BLaER1 (cell line): ENCODE measurements around the gene TRAK1.

Source experiments
- H3K27ac ChIP-seq: shearing (Covaris generic); formaldehyde crosslinking; 2 replicates; pipeline ENCODE4 v1.8.1; 2022
- H3K27me3 ChIP-seq: shearing (Covaris generic); formaldehyde crosslinking; 2 replicates; pipeline ENCODE4 v1.8.1; 2022
- H3K36me3 ChIP-seq: shearing (Covaris generic); formaldehyde crosslinking; 2 replicates; pipeline ENCODE4 v1.8.1; 2022
- H3K4me1 ChIP-seq: shearing (Covaris generic); formaldehyde crosslinking; 2 replicates; pipeline ENCODE4 v1.8.1; 2022
- H3K4me2 ChIP-seq: shearing (Covaris generic); formaldehyde crosslinking; 2 replicates; pipeline ENCODE4 v1.8.1; 2022
- H3K4me3 ChIP-seq: shearing (Covaris generic); formaldehyde crosslinking; 2 replicates; pipeline ENCODE4 v1.8.1; 2022
- H3K9ac ChIP-seq: shearing (Covaris generic); formaldehyde crosslinking; 2 replicates; pipeline ENCODE4 v1.8.1; 2022
- H3K9me3 ChIP-seq: shearing (Covaris generic); formaldehyde crosslinking; 2 replicates; pipeline ENCODE4 v1.8.1; 2022
- H4K20me1 ChIP-seq: shearing (Covaris generic); formaldehyde crosslinking; 2 replicates; pipeline ENCODE4 v1.8.1; 2022
- Cebpa-rat ChIP-seq: shearing (Covaris generic); IDR thresholded peaks from 2 replicates; pipeline ENCODE4 v1.8.1; 2022

TRAK1 gene

DNA sequence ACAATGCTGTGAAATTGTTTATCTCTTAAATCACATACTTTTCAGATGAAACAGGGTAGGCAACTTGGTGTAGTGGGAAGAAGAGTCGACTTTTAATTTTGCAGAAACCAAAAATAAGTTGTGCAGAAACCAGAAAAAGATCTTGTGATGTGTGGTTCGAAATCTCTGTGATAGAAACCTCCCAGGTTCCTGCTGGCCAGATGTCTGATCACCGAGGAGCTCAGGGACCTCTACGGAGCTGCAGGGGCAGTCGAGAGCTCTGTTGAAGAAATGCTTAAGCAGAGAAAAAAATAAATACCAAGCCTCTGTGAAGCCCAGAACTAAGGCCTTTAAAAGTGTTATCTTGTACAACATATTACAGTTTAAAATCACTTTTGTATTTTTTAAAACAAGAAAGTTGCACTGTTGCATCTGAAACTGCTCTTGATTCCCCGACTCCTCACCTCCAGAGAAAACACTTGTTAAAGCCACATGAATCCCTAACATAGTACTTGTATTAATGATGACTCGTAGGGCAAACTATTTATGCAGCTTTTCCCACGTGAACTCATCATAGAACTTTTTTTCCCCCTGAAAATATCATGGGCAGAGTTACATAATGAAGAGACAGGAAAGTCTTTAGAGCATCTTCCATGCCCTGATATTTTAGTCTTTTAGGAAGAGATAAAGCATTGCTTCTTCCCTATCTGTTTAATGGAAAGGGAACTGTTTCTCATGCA is 123.6 kb downstream of the TRAK1 start:
- peak overlapping the region; percentile 84 for H3K4me2 ChIP-seq
- H3K27ac ChIP-seq: peak overlapping the region; percentile 56
- H3K4me3 ChIP-seq: no peak overlapping the region
- H3K27me3 ChIP-seq: no peaks in the 10 kb centered on the region
- H3K36me3 ChIP-seq: peaks cover 53% of the 10 kb centered on the region
- 0 out of 2 replicates have a peak overlapping the region, but pooled peaks have one; percentile 47 for H3K9ac ChIP-seq
- H3K4me1 ChIP-seq: peaks cover 63% of the 10 kb centered on the region
- H3K9me3 ChIP-seq: no peaks in the 10 kb centered on the region
- TF ChIP-seq Cebpa-rat: no peak
- peaks cover 57% of the 10 kb centered on the region for H4K20me1 ChIP-seq

DNA sequence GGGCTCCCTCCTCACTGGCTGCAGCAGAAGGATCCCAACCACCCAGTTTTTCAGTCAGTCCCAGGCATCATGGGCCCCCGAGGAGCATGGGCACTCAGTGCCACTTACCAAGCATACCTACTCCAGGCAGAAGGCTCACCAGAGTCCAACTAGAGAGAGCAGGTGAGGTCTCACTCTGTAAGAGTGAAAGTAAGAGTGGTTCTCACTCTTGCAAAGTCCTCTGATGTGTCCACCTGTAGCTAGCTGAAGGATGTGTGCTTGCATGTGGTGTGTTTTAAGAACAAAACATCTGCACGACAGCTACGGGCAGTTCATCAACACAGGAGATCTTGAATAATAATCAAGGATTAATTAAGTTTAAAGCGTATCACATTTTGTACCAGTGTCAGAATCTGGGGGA is 125.1 kb downstream of the TRAK1 start:
- no peak for TF ChIP-seq Cebpa-rat
- 0 out of 2 replicates have a peak overlapping the region, but pooled peaks have one; percentile 15 for H3K9ac ChIP-seq
- no peaks in the 10 kb centered on the region for H3K9me3 ChIP-seq
- H3K4me3 ChIP-seq: no peak overlapping the region
- H4K20me1 ChIP-seq: peaks cover 52% of the 10 kb centered on the region
- peak overlapping the region; percentile 84 for H3K4me2 ChIP-seq
- no peaks in the 10 kb centered on the region for H3K27me3 ChIP-seq
- H3K4me1 ChIP-seq: peaks cover 72% of the 10 kb centered on the region
- peaks cover 53% of the 10 kb centered on the region for H3K36me3 ChIP-seq
- peak overlapping the region; percentile 52 for H3K27ac ChIP-seq

DNA sequence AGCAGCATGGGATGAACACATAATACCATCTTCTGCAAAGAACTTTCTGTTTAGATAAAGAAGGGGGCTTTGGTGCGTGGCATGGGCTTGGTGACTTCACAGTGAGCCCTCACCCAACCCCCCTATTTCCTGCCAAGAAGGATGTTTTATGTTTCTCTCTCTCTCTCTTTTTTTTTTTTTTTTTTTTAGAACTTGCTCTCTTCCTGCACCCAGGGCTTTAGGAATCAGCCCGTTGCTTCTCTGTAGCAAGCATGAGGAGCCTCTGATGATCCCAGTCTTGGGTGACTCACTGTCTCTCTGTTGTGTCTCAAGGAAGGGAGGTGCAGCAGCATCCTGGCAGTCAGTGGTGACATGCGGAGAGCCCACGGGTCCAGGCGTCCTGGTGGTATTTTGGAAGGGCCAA is 125.8 kb downstream of the TRAK1 start:
- Histone ChIP-seq H3K4me3 (no peak overlapping the region), H3K4me2 (peak overlapping the region; percentile 84), H3K9ac (no peak overlapping the region; the same call in 1 of the 2 replicates), H3K27me3 (no peaks in the 10 kb centered on the region), H4K20me1 (peaks cover 52% of the 10 kb centered on the region), H3K27ac (peak overlapping the region; percentile 44), H3K9me3 (no peaks in the 10 kb centered on the region), H3K36me3 (peaks cover 53% of the 10 kb centered on the region), H3K4me1 (peaks cover 71% of the 10 kb centered on the region)
- no peak for TF ChIP-seq Cebpa-rat

DNA sequence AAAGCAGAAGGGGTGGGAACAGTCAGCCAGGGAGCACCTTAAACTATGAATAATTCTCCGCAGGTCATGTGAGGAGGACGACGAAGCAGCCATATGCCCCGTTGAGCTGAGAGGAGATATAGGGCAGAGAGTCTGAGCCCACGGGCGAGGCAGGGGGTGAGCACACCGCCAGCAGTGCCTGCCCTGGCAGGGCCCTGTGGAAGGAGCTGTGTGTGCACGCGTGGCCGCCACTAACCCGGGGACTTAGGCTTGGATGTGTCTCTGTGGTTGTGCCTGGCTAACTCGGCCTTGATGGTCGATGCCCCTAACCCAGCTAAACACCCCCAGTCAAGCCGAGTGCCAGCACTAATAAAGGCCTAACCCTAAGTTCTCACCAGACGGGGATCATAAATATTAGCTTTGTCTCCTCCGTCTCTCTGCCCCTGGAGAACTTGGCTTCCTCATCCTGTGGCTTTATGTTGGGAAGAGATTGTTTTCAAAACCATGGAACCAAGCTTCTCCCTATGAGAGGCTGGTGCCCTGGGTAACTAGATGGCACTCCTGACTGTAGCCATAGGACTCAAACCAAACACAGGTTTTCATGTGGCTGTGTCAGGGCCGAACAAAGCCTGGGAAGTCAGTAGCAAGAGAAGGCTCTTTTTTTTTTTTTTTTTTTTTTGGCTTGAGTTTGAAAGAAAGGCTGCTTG is 129.4 kb downstream of the TRAK1 start:
- peaks cover 36% of the 10 kb centered on the region for H3K4me1 ChIP-seq
- peaks cover 79% of the 10 kb centered on the region for H3K36me3 ChIP-seq
- no peak overlapping the region for H3K27ac ChIP-seq
- no peaks in the 10 kb centered on the region for H3K27me3 ChIP-seq
- no peak overlapping the region for H3K4me3 ChIP-seq
- TF ChIP-seq Cebpa-rat: no peak
- no peaks in the 10 kb centered on the region for H3K9me3 ChIP-seq
- H3K9ac ChIP-seq: no peak overlapping the region
- peaks cover 21% of the 10 kb centered on the region; the same call in 1 of the 2 replicates for H4K20me1 ChIP-seq
- H3K4me2 ChIP-seq: no peak overlapping the region

DNA sequence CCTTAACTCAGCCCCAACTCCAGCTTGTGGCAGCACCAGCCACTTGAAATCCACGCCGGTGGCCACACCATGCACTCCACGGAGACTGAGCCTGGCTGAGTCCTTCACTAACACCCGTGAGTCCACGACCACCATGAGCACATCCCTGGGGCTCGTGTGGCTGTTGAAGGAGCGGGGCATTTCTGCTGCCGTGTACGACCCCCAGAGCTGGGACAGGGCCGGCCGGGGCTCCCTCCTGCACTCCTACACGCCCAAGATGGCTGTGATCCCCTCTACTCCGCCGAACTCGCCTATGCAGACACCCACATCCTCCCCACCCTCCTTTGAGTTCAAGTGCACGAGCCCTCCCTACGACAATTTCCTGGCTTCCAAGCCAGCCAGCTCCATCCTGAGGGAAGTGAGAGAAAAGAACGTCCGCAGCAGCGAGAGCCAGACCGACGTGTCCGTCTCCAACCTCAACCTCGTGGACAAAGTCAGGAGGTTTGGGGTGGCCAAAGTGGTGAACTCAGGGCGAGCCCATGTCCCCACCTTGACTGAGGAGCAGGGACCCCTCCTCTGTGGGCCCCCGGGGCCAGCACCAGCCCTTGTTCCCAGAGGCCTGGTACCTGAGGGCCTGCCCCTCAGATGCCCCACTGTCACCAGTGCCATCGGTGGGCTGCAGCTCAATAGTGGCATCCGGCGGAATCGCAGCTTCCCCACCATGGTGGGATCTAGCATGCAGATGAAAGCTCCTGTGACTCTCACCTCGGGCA is 132.0 kb downstream of the TRAK1 start:
- H3K9ac ChIP-seq: no peak overlapping the region
- no peaks in the 10 kb centered on the region for H3K27me3 ChIP-seq
- H3K4me3 ChIP-seq: no peak overlapping the region
- H3K36me3 ChIP-seq: peaks cover 74% of the 10 kb centered on the region
- 0 out of 2 replicates have a peak, but pooled peaks cover 6% of the 10 kb centered on the region for H4K20me1 ChIP-seq
- TF ChIP-seq Cebpa-rat: no peak
- H3K27ac ChIP-seq: no peak overlapping the region
- H3K4me2 ChIP-seq: no peak overlapping the region
- H3K4me1 ChIP-seq: peaks cover 10% of the 10 kb centered on the region; the same call in 1 of the 2 replicates
- no peaks in the 10 kb centered on the region for H3K9me3 ChIP-seq

DNA sequence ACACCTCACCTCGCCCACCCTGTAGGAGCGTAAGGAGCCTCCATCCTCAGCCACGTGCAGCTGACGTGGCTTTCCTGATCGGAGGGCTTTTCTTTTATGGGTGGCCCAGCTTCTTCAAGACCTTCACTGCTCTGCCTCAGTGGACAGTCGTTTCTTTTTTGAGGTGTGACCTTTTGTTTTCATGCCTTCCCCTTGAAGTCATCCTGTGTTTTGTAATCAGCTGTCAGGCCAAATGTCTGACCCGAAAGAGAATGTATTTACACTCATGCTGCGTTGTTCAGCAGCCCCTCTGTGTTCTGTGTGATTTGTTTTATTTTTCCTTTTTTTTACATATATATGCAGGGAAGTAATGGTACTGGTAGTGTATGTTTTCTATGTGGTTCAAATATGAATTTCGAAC is 133.0 kb downstream of the TRAK1 start:
- Histone ChIP-seq H3K36me3 (peaks cover 67% of the 10 kb centered on the region), H3K4me3 (no peak overlapping the region), H3K9me3 (no peaks in the 10 kb centered on the region), H3K9ac (no peak overlapping the region), H3K27ac (no peak overlapping the region), H4K20me1 (0 out of 2 replicates have a peak, but pooled peaks cover 6% of the 10 kb centered on the region), H3K4me1 (0 out of 2 replicates have a peak, but pooled peaks cover 9% of the 10 kb centered on the region), H3K27me3 (no peaks in the 10 kb centered on the region), H3K4me2 (no peak overlapping the region)
- no peak for TF ChIP-seq Cebpa-rat

DNA sequence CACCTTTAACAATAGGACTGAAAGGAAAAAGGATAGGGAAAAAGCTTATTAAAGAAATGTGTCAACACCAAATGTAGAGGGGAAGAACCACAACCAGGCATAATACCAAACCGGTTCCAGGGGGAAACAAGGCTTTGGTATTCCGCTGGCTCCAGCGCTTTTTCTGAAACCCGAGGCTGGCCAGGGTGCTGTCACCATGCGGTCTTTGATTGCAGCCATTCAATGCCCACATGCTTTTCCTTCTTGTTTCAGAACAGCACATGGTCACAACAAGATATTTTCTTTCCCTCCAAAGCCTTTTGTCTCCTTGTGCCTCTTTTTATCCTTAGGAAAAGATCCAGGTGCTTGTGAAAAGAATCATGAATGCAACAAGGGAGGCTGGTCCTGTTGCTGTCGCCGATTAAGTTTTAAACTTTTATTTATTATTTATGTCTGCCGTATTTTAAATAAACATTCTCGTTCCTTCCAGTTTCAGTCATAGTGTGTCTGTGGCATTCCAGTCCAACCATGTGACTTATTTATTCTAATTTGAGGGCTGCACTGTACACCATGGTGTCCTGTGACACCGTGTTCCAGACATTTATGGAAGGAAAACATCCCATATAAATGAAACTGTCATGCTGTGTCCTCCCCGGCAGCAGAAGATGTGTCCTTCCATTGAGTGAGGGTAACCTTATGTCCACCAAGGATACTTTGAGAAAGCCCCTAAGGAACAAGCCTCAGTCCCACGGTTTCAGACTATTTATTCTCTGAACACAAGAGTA is 133.7 kb downstream of the TRAK1 start:
- no peak overlapping the region for H3K9ac ChIP-seq
- peaks cover 63% of the 10 kb centered on the region for H3K36me3 ChIP-seq
- no peaks in the 10 kb centered on the region for H3K9me3 ChIP-seq
- no peak overlapping the region for H3K27ac ChIP-seq
- no peak overlapping the region for H3K4me2 ChIP-seq
- TF ChIP-seq Cebpa-rat: no peak
- no peak overlapping the region for H3K4me3 ChIP-seq
- 0 out of 2 replicates have a peak, but pooled peaks cover 6% of the 10 kb centered on the region for H4K20me1 ChIP-seq
- no peaks in the 10 kb centered on the region for H3K27me3 ChIP-seq
- H3K4me1 ChIP-seq: peaks cover 8% of the 10 kb centered on the region; the same call in 1 of the 2 replicates

DNA sequence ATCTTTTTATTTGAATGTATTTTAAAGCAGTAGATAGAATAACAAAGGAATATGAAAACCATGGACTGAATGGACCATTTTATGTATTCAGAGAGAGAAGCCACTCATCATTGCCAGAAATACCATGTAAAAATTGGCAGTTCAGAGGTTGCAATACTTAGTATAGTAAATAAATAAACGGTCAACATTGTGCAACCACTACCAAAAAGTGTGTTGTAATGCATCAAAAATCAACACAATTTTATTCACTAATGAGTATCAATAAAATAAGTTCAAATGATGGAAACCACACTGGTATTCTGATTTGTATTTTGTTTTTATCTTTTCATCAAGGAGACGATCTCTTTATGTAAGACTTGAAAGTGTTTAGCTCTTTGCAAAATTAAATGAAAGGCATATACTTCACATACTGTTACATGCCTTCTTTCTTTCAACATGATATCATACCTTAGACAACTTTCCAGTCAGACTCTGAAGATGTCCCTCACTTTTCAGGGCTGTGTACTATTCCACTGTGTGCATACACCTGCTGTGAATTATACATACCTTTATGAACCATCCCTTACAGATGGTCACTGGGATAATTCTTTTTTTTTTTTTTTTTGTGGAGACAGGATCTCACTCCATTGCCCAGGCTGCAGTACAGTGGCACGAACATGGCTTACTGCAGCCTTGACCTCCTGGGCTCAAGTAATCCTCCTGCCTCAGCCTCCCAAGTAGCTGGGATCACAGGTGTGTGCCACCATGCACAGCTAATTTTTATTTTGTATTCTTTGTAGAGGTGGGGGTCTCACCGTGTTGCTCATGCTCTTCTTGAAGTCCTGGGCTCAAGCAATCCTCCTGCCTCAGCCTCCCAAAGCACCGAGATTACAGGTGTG is 134.6 kb downstream of the TRAK1 start:
- Histone ChIP-seq H4K20me1 (0 out of 2 replicates have a peak, but pooled peaks cover 6% of the 10 kb centered on the region), H3K4me1 (no peaks in the 10 kb centered on the region; the same call in 1 of the 2 replicates), H3K27me3 (no peaks in the 10 kb centered on the region), H3K9ac (no peak overlapping the region), H3K27ac (no peak overlapping the region), H3K4me3 (no peak overlapping the region), H3K36me3 (peaks cover 54% of the 10 kb centered on the region), H3K9me3 (no peaks in the 10 kb centered on the region), H3K4me2 (no peak overlapping the region)
- TF ChIP-seq Cebpa-rat: no peak
